Aorta (tissue), 5 donors: ENCODE data around the gene RUNDC1. TPM values are rescaled to one million over a fixed set of nuclear protein-coding genes. Genes with fewer than 3 reads are reported as not detected.

Experiments used
- ATAC-seq: fragments of 200-7000 bp; cut with Tn5 transposase; one replicate; pipeline ENCODE4 v1.9.1; 2022; ENCODE audit warnings: moderate library complexity; ENCODE audit not compliant: low FRiP score
- DNase-seq, 2 donors: peaks; one replicate each; pipeline ENCODE4 v3.0.0-alpha.2; 2020
- H3K27ac ChIP-seq, 2 donors: one replicate each; pipeline ENCODE4 v1.5.1; 2013; ENCODE audit warnings: low read length in 2 of 2, mild to moderate bottlenecking in 2 of 2, moderate library complexity in 2 of 2, control low read depth in 1 of 2, inconsistent platforms in 1 of 2, low read depth in 1 of 2
- H3K27me3 ChIP-seq, 2 donors: one replicate each; pipeline ENCODE4 v1.6.1; 2013; ENCODE audit warnings: control low read depth in 1 of 2, low read length in 1 of 2, mild to moderate bottlenecking in 1 of 2, moderate library complexity in 1 of 2; ENCODE audit not compliant: insufficient read depth in 2 of 2, control insufficient read depth in 1 of 2
- H3K36me3 ChIP-seq, 2 donors: one replicate each; pipeline ENCODE4 v1.6.1; 2013; ENCODE audit warnings: control low read depth in 1 of 2, low read length in 1 of 2, mild to moderate bottlenecking in 1 of 2; ENCODE audit not compliant: insufficient read depth in 2 of 2, control insufficient read depth in 1 of 2
- H3K4me1 ChIP-seq, 2 donors: one replicate each; pipeline ENCODE4 v1.6.1; 2013; ENCODE audit warnings: low read length in 2 of 2, control low read depth in 1 of 2, mild to moderate bottlenecking in 1 of 2, moderate library complexity in 1 of 2; ENCODE audit not compliant: insufficient read depth in 2 of 2, control insufficient read depth in 1 of 2
- H3K4me3 ChIP-seq, 2 donors: one replicate each; pipeline ENCODE4 v1.5.1; 2013; ENCODE audit warnings: low read length in 2 of 2, control low read depth in 1 of 2, mild to moderate bottlenecking in 1 of 2
- H3K9me3 ChIP-seq: one replicate; pipeline ENCODE4 v1.6.1; 2013; ENCODE audit warnings: mild to moderate bottlenecking, low read length; ENCODE audit not compliant: control insufficient read depth
- WGBS, 2 donors: extraction: QIAGEN DNeasy Blood & Tissue Kit; methylation state at CpG; one replicate each; pipeline ENCODE4 v1.1.7; 2013; 5-methylcytosine and 5-hydroxymethylcytosine counted together
- intact Hi-C, 2 donors: fragments of 100-400 bp; cut with DNase I; formaldehyde crosslinking; loops; one replicate each; pipeline versions ENCODE4 v1.14.2 to v1.15.0; 2022
- polyA plus RNA-seq, 2 donors: library from polyadenylated mRNA; stranded (reverse); fragments of 200-250 nt; gene quantifications; one replicate each; pipeline ENCODE4 v1.2.3, GENCODE V29; 2013
- total RNA-seq, 2 donors: library from RNA; stranded (reverse); fragmentation: NEBNext Ultra II Directional; extraction: Animal tissue kit (Norgen Biotek cat#: 25700); gene quantifications; one replicate each; pipeline ENCODE4 v1.2.1, GENCODE V29; 2021
- donor health status: healthy with polysubstance abuse.
- donor health status: Bipolar disorder and iron deficiency.
- donor health status: DM: no; HTN: no; CAD: no.
- donor health status: DM: no; HTN: no; CAD: no.
- donor health status: DM: yes; HTN: yes; CAD: no.

Gene RUNDC1
- total and polyA plus RNA-seq, 4 donors: 2.4 to 16.0 (median 8.9) TPM

DNA sequence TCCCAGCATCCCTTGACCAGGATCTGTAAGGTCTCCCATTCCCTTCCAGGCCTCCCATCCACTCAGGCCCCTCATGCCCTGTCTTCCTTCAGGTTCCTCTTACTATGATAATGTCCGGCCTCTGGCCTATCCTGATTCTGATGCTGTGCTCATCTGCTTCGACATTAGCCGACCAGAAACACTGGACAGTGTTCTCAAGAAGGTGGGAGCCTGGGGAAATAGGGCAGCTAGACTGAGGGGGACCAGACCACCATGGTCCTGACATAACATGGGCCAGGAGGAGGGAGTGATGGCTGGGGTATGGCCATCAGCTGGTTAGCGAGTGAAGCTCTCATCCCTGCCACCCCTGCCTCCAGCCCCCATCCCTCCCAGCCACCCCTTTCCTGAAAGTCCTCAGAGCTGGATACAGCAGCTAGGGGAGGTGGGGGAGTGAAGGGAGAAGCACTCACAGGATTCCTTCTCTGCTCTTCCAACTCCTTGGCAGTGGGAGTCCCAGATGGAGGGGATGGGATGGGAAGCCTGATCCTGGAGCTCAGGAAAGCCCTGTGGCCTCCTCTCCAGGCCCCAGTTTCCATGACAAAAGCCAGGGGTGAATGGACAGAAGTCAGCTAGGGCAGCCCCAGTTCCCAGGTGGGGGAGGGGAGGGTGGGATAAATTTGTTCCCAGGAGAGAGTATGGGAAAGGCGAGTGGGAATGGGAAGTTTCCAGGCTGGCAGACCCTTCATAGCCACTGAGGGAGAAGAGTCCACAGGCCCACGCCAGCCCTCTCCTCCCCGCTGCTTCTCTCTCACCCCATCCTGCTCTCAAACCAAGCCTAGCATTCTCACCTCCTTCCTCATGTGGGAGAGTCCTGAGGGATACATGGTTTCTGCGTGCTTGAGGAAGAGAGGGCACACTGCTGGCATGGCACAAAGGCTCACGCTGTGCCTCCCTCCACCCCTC is 47.0 kb downstream of the RUNDC1 start:
- ATAC-seq: no peak
- Histone ChIP-seq H3K4me1 (no peaks in the 10 kb centered on the region), H3K27ac (no peak overlapping the region), H3K4me3 (no peak overlapping the region), H3K36me3 (no peaks in the 10 kb centered on the region), H3K9me3 (no peaks in the 10 kb centered on the region), H3K27me3 (no peaks in the 10 kb centered on the region)
- intact Hi-C loops: loop anchor here (5.0 kb wide), 3 partner anchors 60 to 100 kb away; partner anchors contain the start of gene BRCA1 (in 1 of the 2)
- WGBS, 2 donors: 82 to 83% methylated on average over 9 of the region's 9 CpGs
- peak in 1 of 2 donors; percentile 21 for DNase-seq

DNA sequence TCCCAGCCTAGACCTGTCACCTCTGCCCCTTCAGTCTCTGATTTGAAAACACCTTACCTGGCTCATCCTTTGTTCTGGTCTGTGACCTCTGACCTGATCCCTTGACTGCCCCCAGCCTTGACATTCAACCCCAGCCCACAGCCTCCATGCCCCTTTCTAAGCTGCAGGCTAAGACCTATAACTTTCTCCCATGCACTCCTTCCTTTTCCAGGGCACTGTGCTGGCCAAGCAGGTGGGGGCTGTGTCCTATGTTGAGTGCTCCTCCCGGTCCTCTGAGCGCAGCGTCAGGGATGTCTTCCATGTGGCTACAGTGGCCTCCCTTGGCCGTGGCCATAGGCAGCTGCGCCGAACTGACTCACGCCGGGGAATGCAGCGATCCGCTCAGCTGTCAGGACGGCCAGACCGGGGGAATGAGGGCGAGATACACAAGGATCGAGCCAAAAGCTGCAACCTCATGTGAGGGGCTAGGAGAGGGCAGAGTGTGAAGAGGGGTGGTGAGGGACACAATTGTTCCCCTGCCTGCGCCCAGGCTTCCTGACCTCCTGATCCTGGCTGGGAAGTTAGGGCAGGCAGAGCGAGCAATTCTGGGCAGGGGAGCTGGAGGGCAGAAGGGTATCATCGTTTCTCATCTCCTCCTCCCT is 48.0 kb downstream of the RUNDC1 start:
- Histone ChIP-seq H3K4me1 (no peaks in the 10 kb centered on the region), H3K9me3 (no peaks in the 10 kb centered on the region), H3K4me3 (no peak overlapping the region), H3K27me3 (no peaks in the 10 kb centered on the region), H3K36me3 (no peaks in the 10 kb centered on the region), H3K27ac (no peak overlapping the region)
- no peak for ATAC-seq
- intact Hi-C loops: loop anchor here (5.0 kb wide), 3 partner anchors 59 to 99 kb away; partner anchors contain the start of gene BRCA1 (in 1 of the 2)
- 86 to 87% methylated on average over 17 of the region's 17 CpGs for WGBS, 2 donors
- DNase-seq: no peak

DNA sequence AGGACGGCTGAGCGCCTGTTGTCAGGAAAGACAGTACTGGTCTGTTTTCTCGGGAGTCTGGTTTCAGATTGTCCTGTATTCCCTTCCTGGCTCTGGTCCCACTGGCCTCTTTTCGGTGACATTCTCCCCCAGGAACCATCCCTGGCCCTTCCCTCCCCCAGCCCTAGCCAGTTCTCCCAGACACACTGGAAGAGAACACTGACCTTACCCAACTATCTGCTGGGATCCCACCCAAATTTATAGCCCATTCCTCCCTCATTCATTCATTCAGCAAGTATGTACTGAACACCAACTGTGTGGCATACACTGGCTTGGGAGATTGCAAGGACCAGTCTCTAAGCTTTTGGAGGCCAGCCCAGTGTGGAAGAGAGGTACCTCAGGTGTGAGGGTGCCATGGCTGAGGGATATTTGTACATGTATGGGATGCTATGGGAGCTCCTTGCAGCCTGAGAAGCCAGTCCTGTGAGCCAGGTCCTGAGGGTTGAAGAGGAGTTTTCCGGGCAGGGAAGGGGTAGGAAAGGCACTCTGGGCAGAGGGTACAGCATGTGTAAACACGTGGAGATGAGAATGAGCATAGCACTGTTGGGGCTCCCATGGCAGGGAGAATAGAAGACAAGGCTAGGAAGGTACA is 49.9 kb downstream of the RUNDC1 start:
- 66 to 73% methylated on average over 6 of the region's 6 CpGs for WGBS, 2 donors
- no peaks in the 10 kb centered on the region for H3K4me1 ChIP-seq
- intact Hi-C loops: no loop called here
- H3K27me3 ChIP-seq: no peaks in the 10 kb centered on the region
- no peak for ATAC-seq
- no peak overlapping the region for H3K27ac ChIP-seq
- no peaks in the 10 kb centered on the region for H3K9me3 ChIP-seq
- H3K36me3 ChIP-seq: no peaks in the 10 kb centered on the region
- H3K4me3 ChIP-seq: no peak overlapping the region
- no peak for DNase-seq

DNA sequence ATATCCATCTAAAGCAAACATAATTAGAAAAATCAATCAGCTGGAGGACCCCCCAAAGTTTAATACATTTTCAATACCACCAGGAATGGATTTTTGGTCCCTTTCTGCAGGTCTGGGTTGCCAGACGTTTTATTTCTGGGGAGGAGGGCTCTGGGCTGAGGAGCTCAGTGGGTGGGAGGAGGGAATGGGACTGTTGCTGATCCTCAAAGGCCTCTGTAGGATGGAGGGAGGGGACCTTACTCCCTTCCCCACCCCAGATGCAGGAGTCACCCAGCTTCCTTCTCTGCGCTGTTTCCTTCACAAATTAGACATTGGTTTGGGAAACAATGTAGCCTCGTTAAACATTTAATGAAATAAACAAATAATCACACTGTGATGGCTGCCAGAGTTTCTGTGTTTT is 51.3 kb downstream of the RUNDC1 start:
- H3K27ac ChIP-seq: no peak overlapping the region
- H3K36me3 ChIP-seq: no peaks in the 10 kb centered on the region
- H3K9me3 ChIP-seq: no peaks in the 10 kb centered on the region
- WGBS, 2 donors: 86 to 90% methylated on average over 3 of the region's 3 CpGs
- H3K4me3 ChIP-seq: no peak overlapping the region
- H3K4me1 ChIP-seq: no peaks in the 10 kb centered on the region
- intact Hi-C loops: no loop called here
- DNase-seq (no peak), ATAC-seq (no peak)
- no peaks in the 10 kb centered on the region for H3K27me3 ChIP-seq

- Histone ChIP-seq H3K27me3 (no peaks in the 10 kb centered on the region), H3K9me3 (no peaks in the 10 kb centered on the region), H3K27ac (no peak overlapping the region), H3K4me1 (no peaks in the 10 kb centered on the region), H3K4me3 (no peak overlapping the region), H3K36me3 (no peaks in the 10 kb centered on the region)
- WGBS, 2 donors: 46 to 54% methylated on average over 12 of the region's 12 CpGs
- intact Hi-C loops: no loop called here
- DNase-seq (no peak), ATAC-seq (no peak)
These were observed 53.9 kb downstream of the RUNDC1 start for GRCh38 chr17:43033948-43034881.

- 67 to 76% methylated on average over 3 of the region's 3 CpGs for WGBS, 2 donors
These were observed 54.5 kb downstream of the RUNDC1 start for GRCh38 chr17:43034894-43035293.

GRCh38 chr17:43039646-43040045 is 59.3 kb downstream of the RUNDC1 start:
- Histone ChIP-seq H3K9me3 (no peaks in the 10 kb centered on the region), H3K27ac (no peak overlapping the region), H3K36me3 (no peaks in the 10 kb centered on the region), H3K4me1 (no peaks in the 10 kb centered on the region), H3K27me3 (no peaks in the 10 kb centered on the region), H3K4me3 (no peak overlapping the region)
- ATAC-seq (no peak), DNase-seq (no peak)
- intact Hi-C loops: no loop called here
- 64 to 67% methylated on average over 2 of the region's 2 CpGs for WGBS, 2 donors

More at GRCh38 chr17:43034894-43035293, 54.5 kb downstream of the RUNDC1 start:
- Histone ChIP-seq H3K27me3 (no peaks in the 10 kb centered on the region), H3K4me1 (no peaks in the 10 kb centered on the region), H3K36me3 (no peaks in the 10 kb centered on the region), H3K9me3 (no peaks in the 10 kb centered on the region), H3K4me3 (no peak overlapping the region), H3K27ac (no peak overlapping the region)
- ATAC-seq (no peak), DNase-seq (no peak)
- intact Hi-C loops: no loop called here

- no peak overlapping the region for H3K27ac ChIP-seq
- H3K36me3 ChIP-seq: no peaks in the 10 kb centered on the region
- H3K4me1 ChIP-seq: no peaks in the 10 kb centered on the region
- ATAC-seq (no peak), DNase-seq (no peak)
- no peaks in the 10 kb centered on the region for H3K27me3 ChIP-seq
- 80 to 94% methylated on average over 2 of the region's 2 CpGs for whole genome bisulfite sequencing, 2 donors
- no peaks in the 10 kb centered on the region for H3K9me3 ChIP-seq
- H3K4me3 ChIP-seq: no peak overlapping the region
- intact Hi-C loops: no loop called here
These were observed 60.3 kb downstream of the RUNDC1 start for GRCh38 chr17:43040655-43041054.
